Measurements from ENCODE around the gene ARPC1A. TPM values are rescaled to one million over a fixed set of nuclear protein-coding genes. Genes with fewer than 3 reads are reported as not detected.

The ARPC1A gene
- total RNA-seq, 1 donor from 2014 or later, result 143 TPM

DNA sequence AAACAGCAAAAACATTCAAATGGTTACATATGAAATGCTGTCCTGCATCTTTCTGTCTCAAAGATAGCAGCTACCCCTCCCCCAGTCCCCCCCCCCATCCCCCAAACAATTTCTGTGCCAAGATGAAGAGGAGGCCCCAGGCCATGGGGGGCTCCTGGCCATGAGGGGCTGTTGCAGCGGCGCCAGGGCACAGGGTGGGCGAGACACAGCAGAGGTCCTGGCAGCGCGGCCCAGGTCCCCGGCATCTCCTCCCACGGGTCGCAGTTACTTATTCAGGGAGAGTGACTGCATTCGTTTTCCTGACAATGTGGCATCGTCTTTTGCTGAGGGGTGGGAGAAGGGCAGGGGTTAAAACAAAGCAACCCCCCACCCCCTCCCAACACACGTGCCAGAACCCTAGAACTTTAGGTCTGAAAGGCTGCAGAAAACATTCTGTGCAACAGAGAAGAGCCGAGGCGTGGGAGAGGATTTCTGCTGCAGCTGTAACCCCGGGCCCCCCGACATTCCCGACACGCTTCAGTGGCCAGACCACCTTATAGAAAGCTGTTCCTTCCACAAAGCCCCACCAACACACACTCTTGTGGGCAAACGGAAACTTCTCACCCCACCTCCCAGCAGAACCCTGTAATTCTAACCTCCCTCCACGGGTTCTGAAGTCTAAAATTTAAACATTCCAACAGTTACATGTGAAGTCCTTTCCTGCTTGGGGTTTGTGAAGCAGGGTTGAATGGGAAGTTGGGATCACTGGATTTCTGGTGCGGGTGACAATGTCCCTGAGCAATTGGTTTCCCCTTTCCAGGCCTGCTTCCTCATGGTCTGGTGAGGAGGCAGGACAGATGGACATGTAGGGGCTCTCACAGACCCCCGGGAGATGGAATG is 71.0 kb downstream of the ARPC1A start:
- H2AFZ ChIP-seq (replicated peaks), result no peak overlapping the region
- no peak overlapping the region for H3K4me3 ChIP-seq
- no peak overlapping the region for H3K27ac Mint-ChIP-seq
- H3K36me3 Mint-ChIP-seq, result peaks cover 19% of the 10 kb centered on the region
- TF ChIP-seq EZH2 (IDR thresholded peaks at IDR 0.05) (no peak), EZH2phosphoT487 (IDR thresholded peaks at IDR 0.05) (no peak)
- TF ChIP-seq, protein P1, sequence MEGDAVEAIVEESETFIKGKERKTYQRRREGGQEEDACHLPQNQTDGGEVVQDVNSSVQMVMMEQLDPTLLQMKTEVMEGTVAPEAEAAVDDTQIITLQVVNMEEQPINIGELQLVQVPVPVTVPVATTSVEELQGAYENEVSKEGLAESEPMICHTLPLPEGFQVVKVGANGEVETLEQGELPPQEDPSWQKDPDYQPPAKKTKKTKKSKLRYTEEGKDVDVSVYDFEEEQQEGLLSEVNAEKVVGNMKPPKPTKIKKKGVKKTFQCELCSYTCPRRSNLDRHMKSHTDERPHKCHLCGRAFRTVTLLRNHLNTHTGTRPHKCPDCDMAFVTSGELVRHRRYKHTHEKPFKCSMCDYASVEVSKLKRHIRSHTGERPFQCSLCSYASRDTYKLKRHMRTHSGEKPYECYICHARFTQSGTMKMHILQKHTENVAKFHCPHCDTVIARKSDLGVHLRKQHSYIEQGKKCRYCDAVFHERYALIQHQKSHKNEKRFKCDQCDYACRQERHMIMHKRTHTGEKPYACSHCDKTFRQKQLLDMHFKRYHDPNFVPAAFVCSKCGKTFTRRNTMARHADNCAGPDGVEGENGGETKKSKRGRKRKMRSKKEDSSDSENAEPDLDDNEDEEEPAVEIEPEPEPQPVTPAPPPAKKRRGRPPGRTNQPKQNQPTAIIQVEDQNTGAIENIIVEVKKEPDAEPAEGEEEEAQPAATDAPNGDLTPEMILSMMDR (IDR thresholded peaks at IDR 0.05), result no peak
- no peak overlapping the region for H3K4me3 Mint-ChIP-seq
- H3F3A ChIP-seq (ENCODE audit: low read depth), result peaks cover 47% of the 10 kb centered on the region
- no peaks in the 10 kb centered on the region for H3K36me3 ChIP-seq
- H3K79me2 ChIP-seq (ENCODE audit: low read depth), result no peaks in the 10 kb centered on the region
- H3K4me1 Mint-ChIP-seq, result peaks cover 10% of the 10 kb centered on the region
- DNase-seq (ENCODE audit: low spot score), result no peak
- H3K27me3 Mint-ChIP-seq (ENCODE audit: insufficient read depth, low read depth), result peaks cover 6% of the 10 kb centered on the region
- H3K9me3 ChIP-seq (ENCODE audit: low read depth), result no peaks in the 10 kb centered on the region
- peak overlapping the region; percentile 37 for H3K9ac ChIP-seq
- H3K4me2 ChIP-seq, result no peak overlapping the region
- H3K27ac ChIP-seq, result no peak overlapping the region
- H3K4me1 ChIP-seq, result peaks cover 8% of the 10 kb centered on the region
- no peaks in the 10 kb centered on the region for H3K9me3 Mint-ChIP-seq
- peaks cover 36% of the 10 kb centered on the region for H4K20me1 ChIP-seq (ENCODE audit: low read depth)
- H3K27me3 ChIP-seq, result no peaks in the 10 kb centered on the region

DNA sequence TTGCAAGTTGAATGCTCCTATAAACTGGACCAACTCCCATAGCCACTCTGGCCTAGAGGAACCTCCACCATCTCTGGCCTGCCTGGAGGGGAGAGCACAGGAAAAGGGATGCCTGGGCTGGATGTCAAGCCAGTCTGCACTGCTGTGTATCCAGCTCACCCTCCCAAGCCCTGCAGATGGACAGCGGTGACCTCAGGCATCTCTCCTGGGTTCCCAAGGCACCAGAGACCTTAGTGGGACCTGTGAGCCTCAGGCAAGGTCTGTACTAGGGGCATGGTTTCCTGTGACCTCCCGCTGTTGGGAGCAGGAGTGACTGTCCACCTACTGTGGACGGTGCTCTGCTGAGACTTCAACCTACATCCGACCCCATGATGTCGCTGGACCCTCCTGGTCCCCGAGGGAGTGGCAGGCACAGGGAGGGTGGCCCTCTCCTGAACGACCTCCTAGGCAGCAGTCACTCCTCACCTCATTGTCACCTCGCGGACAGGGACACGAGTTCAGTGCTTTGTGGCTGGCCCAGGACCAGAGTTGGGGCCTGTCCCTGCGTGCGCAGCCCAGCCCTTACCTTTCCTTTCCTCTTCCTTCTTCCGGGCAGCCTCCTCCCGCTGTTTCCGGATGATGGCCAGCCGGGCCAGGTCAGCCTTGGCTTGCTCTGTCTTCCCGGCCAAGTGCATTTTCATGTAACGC is 71.7 kb downstream of the ARPC1A start:
- Histone ChIP-seq H3K9ac (no peak overlapping the region), H3K36me3 (no peaks in the 10 kb centered on the region), H3K4me2 (no peak overlapping the region), H3F3A (ENCODE audit: low read depth) (peaks cover 39% of the 10 kb centered on the region), H2AFZ (replicated peaks) (no peak overlapping the region), H3K9me3 (ENCODE audit: low read depth) (no peaks in the 10 kb centered on the region), H3K27me3 (no peaks in the 10 kb centered on the region), H4K20me1 (ENCODE audit: low read depth) (peaks cover 36% of the 10 kb centered on the region), H3K27ac (no peak overlapping the region), H3K4me1 (peaks cover 8% of the 10 kb centered on the region), H3K79me2 (ENCODE audit: low read depth) (no peaks in the 10 kb centered on the region), H3K4me3 (no peak overlapping the region)
- peaks cover 6% of the 10 kb centered on the region for H3K27me3 Mint-ChIP-seq (ENCODE audit: insufficient read depth, low read depth)
- no peak overlapping the region for H3K4me3 Mint-ChIP-seq
- peaks cover 17% of the 10 kb centered on the region for H3K36me3 Mint-ChIP-seq
- H3K4me1 Mint-ChIP-seq, result peaks cover 10% of the 10 kb centered on the region
- no peak for DNase-seq (ENCODE audit: low spot score)
- no peak overlapping the region for H3K27ac Mint-ChIP-seq
- H3K9me3 Mint-ChIP-seq, result no peaks in the 10 kb centered on the region
- TF ChIP-seq, protein P1 (IDR thresholded peaks at IDR 0.05), result no peak
- TF ChIP-seq EZH2 (IDR thresholded peaks at IDR 0.05), result no peak
- TF ChIP-seq EZH2phosphoT487 (IDR thresholded peaks at IDR 0.05), result no peak

DNA sequence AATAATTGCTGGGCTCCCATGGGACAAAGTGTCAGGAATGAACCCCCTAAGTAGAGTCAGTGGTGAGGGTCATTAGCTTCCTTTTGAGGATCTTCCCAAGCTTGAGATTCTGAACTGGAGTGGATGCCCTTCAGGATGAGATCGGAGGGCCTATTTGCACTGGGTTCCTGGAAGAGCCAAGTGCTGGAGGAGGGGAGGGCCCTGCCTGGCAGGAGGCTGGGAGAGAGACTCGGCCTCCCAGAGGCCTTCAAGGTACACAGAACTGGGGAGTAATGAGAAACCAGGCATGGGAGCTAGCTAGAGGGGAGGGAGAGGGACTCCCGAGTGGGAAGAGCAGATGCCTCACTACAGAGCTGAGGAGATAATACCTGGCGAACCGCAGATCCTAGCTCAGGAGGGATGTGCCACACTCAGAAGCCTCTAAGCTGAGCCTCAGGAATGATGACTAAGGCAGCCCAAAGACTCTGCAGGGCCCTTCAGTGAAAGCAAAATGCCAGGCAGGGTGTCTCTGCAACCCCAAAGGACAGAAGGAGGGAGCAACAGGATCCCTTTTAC is 73.3 kb downstream of the ARPC1A start:
- H3K4me3 ChIP-seq, result no peak overlapping the region
- no peak overlapping the region for H3K27ac Mint-ChIP-seq
- H3K4me1 ChIP-seq, result peaks cover 3% of the 10 kb centered on the region
- peaks cover 26% of the 10 kb centered on the region for H3K36me3 Mint-ChIP-seq
- peaks cover 2% of the 10 kb centered on the region for H3K79me2 ChIP-seq (ENCODE audit: low read depth)
- no peak for DNase-seq (ENCODE audit: low spot score)
- no peaks in the 10 kb centered on the region for H3K9me3 ChIP-seq (ENCODE audit: low read depth)
- H3K9ac ChIP-seq, result no peak overlapping the region
- H3K36me3 ChIP-seq, result no peaks in the 10 kb centered on the region
- H3K4me3 Mint-ChIP-seq, result no peak overlapping the region
- H3K4me2 ChIP-seq, result no peak overlapping the region
- H3K4me1 Mint-ChIP-seq, result peaks cover under 1% of the 10 kb centered on the region
- peaks cover 2% of the 10 kb centered on the region for H3K27me3 Mint-ChIP-seq (ENCODE audit: insufficient read depth, low read depth)
- no peak overlapping the region for H2AFZ ChIP-seq (replicated peaks)
- H3K27me3 ChIP-seq, result no peaks in the 10 kb centered on the region
- H3F3A ChIP-seq (ENCODE audit: low read depth), result peaks cover 24% of the 10 kb centered on the region
- no peak overlapping the region for H3K27ac ChIP-seq
- TF ChIP-seq EZH2 (IDR thresholded peaks at IDR 0.05), result no peak
- TF ChIP-seq, protein P1 (IDR thresholded peaks at IDR 0.05), result no peak
- H4K20me1 ChIP-seq (ENCODE audit: low read depth), result peaks cover 37% of the 10 kb centered on the region
- H3K9me3 Mint-ChIP-seq, result no peaks in the 10 kb centered on the region
